Medulla oblongata (tissue), 1 donor: ENCODE data around the gene NPRL2.
"Not testable (repeated sequence)": the region's sequence is repeated elsewhere in the genome, so short reads cannot be mapped to it uniquely, and the experiment has no call there.

ENCODE experiments used
- DNase-seq: peaks from one replicate; pipeline ENCODE4 v3.0.0-alpha.2; 2015; ENCODE audit errors: extremely low spot score

Gene NPRL2

DNA sequence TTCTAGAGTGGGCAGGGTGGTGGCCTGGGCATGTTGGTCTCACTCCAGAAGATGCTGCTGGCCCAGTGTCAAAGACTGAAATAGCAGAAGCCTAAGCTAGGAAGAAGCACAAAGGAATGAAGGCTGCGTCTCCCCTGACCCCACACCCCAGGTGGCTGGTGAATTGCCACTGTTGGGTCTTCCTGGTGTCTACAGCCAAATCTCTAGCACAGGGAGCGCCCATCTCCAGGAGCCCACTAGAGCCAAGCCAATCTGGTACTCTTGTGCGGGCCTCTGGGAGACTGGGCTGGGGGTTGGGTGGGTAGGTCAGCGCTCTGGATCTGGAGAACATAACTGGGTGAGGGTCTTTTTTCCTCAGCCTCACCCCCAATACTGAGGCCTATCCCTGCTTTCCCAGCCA, 23.4 kb downstream of the NPRL2 start:
- no peak for DNase-seq

DNA sequence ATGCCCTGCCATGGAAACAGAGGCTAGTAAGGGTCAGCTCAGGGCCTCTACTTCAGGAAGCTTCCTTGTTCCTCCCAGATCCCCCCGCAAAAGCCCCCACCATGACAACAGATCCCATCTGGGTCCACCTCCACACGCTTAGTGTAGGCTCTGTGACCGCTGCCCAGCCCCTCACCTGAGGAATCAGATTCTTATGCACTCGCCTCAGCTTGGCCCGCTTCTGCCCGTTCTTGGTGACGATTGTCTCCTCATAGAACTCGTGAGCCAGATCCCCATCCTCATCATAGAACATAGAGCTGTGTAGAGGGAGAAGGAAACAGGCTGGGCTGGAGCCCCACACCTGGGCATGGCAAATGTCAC, 24.4 kb downstream of the NPRL2 start:
- DNase-seq: no peak

- no peak for DNase-seq
Observed at GRCh38 chr3:50325497-50326181, 24.9 kb downstream of the NPRL2 start.

- DNase-seq: no peak
Observed at GRCh38 chr3:50325113-50325480, 25.5 kb downstream of the NPRL2 start.

DNA sequence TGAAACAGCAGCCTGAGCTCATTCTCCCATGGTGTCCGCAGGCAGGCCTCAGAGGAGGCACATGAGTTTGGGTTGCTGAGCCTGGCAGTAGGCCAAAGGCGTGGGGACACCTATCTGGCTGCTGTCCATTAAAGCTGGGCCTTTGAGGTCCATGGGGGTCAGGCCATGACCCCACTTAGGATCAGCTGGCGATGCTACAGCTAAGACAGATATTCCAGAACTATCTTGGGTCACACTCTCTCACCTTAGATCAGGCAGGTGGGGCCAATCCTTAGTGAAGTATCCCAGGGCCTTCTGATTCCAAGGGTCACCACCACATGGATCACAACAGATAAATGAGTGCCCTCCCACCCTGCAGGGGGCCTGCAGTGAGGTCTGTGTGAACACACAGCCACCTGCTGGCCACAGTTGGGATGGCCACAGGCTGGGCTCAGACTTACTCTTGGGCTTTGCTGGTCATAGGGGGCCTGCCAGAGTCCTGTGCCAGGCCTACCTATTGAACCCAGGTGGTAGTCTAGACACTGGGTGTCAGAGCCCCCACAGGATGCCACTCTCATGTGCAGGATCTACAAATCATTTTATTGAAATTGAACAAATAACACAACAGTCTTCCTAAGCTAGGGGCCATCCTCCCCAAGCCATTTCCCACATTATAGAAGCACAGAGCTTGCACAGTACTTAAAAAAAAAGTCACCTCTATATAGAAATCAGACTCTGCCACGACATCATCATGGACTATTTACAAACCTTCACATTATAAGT, 26.0 kb downstream of the NPRL2 start:
- DNase-seq: peak; percentile 81

DNA sequence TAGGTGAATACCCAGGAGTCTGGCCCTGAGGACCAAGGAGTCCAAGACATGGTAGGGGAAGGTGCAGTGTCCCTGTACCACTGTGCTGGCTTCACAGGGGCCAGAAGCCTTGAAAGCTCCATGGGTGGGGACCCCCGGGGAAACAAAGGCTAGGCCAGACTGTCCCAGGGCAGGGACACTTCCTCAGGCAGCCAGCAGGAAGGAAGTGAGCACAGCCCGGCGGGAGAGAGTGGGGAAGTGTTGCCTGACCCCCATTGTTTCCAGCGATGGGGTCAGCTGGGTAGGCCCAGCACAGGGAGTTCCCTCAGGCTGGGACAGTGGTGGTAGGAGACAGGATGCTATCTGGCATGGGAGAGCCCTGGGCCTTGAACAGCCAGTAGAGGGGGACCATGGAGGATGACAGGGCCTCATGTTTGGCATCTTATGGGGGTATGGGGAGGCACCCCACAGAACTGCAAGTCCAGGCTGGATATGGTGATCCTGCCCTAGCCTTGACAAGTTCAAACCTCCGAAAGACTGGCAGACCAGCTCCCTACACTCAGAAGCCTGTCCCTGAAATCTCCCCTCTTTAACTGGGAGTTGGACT, 26.9 kb downstream of the NPRL2 start:
- DNase-seq: no peak

- DNase-seq: no peak
Observed at GRCh38 chr3:50323092-50323600, 27.4 kb downstream of the NPRL2 start.

DNA sequence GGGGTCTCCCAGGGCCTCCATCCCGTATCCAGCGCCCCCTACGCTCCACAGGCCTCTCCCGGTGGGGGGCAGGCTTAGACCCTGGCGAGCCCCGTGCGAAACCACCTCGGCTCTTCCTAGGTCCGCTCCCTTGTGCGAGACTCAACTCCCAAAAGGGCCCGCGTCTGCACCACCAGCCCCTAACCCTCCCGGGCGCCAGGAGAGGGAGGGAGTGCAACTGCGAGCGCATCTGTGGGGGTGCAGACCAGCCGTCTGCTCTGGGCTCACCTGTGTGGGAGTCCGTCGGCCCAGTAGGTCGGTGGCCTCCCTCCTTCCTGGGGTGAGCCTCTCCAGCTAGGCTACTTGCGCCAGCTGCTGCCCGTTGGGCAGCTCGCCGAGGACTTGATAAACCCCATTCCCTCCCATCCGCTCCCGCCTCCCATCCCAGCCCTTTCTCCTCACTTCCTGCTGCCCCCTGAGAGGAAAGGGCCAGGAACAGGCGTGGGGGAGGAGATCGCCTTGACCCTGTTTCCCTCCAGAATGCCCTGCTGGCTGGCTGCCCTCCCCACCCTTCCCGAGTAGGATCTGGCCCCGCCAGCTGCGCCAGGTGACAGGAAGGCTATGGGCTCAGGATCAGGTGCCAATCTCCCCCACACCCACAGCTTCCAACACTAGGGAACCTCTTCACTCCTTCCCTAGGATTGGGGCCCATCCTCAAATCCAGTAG, 28.0 kb downstream of the NPRL2 start, which contains the start of gene HYAL2:
Gene HYAL2, minus strand, starts transcription at position 360 of the 706 bp plus-strand sequence. CDS start 2,256 bp downstream, outside the sequence.
- no peak for DNase-seq

- DNase-seq: no peak
Observed at GRCh38 chr3:50322115-50322385, 28.5 kb downstream of the NPRL2 start.

- DNase-seq: peak; percentile 90
Observed at GRCh38 chr3:50321336-50322114, 29.1 kb downstream of the NPRL2 start.

- peak; percentile 92 for DNase-seq
Observed at GRCh38 chr3:50320853-50321335, 29.7 kb downstream of the NPRL2 start.

GRCh38 chr3:50319894-50320625, 30.5 kb downstream of the NPRL2 start:
- no peak for DNase-seq

DNA sequence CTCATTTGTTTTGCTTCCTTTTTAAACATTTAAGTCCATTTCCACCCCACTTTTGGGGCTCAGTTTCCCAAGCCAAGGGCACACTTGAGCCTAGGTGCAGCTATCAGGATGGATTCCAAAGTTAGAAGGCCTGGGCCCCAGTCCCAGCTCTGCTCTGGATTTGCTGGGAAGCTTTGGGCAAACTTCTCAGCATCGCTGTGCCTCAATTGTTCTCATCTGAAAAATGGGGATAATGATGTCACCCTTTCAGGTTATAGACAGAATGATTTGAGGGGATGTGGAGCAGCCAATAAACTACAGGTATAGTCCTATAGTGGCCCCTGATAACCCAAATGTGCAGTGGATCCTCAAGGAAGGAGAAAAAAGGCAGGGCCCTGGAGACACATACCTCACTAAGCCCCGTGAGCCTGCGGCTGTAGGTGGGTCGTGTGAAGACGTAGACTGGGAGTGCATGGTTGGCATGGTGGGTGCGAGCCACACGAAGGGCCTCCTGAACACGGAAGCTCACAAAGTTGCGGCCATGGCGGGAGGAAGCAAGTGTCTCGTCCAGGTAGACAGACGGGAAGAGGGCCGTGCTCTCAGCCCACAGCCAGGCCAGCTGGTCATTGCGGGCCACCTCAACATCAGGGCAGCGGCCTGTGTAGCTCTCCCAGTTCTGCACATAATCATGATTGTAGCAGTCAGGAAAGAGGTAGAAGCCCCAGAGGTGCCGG, 31.2 kb downstream of the NPRL2 start:
- no peak for DNase-seq

DNA sequence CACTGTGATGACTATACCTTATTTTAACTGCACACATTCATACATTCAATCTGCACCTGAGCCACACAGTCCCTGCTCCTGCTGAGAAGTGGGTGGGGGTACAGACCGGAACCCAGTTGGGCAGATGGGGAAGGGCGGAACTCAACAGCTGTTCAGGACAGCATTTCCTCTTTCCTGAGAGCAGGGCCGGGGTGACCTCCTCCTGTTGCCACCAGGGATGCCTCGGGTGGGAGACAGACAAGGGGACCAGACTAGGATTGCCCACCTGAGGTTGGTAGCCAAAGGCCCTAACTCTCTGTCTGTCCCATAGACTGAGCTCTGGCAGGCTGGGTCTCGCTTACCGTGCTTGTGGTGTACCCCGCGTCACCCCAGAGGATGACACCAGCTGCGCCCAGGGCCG, 32.0 kb downstream of the NPRL2 start:
- DNase-seq: no peak

DNA sequence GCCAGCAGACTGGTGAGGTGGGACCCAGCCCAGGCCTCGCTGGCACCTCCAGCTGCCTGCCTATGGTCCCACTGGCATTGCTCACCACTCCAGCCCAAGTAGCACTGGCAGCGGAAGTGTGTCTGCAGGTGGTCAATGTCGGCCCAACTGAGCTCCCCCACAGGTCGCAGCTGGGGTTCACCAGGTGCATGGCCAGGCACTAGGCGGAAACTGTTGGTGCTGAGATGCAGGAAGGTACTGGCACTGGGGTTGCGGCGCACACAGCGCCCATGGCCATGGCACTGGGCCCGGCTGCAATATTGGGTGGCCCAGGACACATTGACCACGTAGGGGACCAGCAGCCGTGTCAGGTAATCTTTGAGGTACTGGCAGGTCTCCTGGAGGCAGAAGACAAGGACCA, 32.4 kb downstream of the NPRL2 start:
- no peak for DNase-seq

DNA sequence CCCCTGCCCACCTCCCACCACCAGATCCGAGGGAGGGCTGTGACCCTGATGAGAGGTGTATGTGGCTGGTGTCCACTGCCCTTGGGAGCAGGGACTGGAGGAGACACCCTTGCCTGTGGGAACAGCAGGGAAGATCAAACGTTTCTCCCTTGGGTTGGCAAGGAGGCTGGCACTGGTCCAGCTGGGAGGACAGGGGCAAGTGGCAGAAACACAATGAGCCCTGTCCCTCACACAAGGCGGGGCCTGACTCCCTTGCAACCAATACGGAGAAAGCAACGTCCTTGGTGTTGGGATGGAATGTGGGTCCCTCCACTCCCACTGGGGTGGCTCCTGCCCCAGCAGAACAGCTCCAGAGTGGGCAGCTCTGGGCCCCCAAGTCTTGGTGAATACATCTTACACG, 33.3 kb downstream of the NPRL2 start:
- no peak for DNase-seq

DNA sequence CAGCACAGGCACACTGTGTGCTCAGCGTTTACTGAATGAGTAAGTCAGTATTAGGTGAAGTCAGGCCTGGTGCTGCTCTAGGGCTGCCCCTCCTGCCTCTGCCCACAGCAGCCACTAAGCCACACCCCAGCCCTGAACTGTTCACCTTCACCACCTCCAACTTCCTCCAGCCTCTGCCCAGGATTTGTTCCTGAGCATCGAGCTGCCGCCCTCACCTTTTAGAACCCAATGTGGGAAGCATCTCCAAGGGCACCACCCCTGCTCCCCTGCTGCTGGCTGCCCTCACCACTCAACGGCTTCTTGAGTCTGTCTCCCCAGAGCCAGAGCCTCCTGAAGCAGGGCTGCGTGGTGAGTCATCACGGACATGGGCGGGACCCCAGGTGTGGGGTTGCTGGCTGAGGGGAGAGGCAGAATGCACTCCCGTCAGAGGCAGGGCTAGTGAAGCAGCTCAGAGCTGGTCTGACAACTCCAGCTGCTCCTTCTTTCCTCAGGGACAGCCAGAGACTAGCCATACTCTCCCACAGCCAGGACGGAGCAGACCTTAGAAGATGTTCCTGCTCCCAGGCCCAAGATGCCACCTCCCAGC, 33.8 kb downstream of the NPRL2 start:
- DNase-seq: no peak

DNA sequence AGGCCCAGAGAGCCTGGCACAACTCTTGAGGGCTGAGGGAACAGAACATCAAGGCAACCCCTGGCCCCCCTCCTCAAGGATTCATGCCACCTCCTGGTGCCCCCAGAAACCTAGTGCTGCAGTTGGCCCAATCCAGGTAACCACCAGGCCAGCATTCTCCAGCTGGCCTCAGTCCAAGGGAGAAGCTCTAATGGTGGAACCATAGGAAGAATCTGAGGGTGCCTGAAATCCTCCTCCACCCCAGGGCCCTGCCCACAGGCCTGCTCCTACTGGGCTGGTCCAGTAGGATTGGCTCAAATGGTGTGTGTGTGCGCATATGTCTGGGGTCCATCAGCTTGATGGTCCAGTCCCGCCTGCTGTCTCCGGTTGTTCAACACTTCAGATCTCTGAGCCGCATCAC, 35.8 kb downstream of the NPRL2 start:
- DNase-seq: no peak

GRCh38 chr3:50314342-50314741, 36.2 kb downstream of the NPRL2 start:
- DNase-seq: no peak

DNA sequence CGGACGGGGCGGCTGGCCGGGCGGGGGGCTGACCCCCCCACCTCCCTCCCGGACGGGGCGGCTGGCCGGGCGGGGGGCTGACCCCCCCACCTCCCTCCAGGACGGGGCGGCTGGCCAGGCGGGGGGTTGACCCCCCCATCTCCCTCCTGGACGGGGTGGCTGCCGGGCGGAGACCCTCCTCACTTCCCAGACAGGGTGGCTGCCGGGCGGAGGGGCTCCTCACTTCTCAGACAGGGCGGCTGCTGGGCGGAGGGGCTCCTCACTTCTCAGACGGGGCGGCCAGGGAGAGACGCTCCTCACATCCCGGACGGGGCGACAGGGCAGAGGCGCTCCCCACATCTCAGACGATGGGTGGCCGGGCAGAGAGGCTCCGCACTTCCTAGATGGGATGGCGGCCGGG, 38.5 kb downstream of the NPRL2 start:
- not testable (repeated sequence) for DNase-seq
